Activated CD4-positive, alpha-beta T cell treated with anti-CD3 and anti-CD28 coated beads for 48 hours (primary cell): ENCODE measurements around the gene GABBR2.

Experiments
- DNase-seq: peaks from one replicate; pipeline ENCODE4 v3.0.0-alpha.2; 2020

The GABBR2 gene

DNA sequence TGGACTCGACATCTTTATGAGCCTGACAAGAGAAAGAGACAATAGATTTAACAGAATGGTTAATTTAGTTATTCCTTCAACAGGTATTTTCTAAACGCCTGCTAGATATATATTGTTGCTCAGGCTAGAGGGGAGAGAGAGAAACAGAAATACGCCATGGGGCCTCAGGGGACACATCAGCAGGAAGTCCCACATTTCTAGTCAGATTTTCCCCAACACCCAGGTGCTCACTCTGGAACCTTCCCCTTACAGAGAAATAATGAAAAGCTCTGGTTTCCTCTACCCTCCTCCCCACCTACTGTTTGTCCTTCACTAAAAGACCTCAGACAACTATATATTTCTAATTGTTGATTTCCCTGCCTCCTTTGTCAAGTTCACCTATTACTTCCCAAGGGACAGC, 323.0 kb downstream of the GABBR2 start:
- DNase-seq = no peak

DNA sequence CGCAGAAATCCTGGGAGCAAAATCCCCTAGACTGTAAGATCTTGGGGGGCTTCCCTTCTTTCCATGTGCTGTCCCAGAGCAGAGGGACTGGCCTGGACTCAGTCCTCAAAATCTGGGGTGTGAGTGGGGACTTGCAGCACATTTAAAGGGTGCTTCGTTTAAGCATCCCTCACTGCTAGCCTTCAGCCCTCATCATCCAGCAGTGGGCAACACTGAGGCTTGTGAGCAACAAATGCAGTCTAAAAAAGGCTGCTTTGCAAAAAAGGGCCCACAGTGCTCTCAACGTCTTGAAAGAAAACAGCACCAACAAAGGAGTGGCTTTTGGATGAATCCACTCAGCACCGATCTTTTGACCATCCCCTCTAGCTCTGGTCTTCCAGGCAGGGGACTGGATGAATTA, 325.0 kb downstream of the GABBR2 start:
- no peak for DNase-seq

DNA sequence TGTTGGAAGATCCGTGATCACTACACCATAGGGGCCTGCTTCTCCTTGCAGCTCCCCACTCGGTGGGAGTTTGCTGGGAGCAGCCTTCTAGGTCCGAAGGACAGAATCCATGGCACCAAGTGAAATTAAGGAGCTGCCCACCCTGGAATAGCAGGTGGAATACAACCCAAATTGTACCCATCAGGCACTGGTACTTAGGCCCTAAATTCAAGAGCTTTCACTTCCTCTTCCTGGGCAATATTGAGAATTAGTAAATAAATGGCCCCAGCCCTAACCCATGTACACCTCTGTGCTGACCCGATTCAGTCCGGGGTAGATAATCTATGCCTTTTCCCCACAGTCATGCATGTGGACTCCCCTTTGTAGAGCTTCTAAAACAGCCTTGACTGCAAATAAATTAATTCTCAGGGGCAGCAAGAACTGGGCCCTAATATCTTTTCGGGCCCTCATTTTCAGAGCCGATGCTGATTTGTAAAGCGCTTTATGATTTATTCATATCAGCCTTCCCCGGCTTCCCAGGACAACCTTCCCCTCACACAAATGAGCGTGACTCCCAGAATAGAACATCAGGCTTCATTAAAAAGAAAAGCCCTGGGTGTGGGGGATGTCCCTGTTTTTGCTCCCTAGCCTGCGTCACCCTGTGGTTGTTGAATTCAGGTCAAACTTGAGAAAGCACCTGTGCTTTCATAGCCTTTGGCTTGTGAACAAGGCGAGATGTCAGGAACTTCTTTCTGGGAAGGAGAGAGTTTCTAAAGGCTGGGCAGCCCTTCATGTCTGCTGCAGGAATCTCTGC, 327.2 kb downstream of the GABBR2 start:
- no peak for DNase-seq

DNA sequence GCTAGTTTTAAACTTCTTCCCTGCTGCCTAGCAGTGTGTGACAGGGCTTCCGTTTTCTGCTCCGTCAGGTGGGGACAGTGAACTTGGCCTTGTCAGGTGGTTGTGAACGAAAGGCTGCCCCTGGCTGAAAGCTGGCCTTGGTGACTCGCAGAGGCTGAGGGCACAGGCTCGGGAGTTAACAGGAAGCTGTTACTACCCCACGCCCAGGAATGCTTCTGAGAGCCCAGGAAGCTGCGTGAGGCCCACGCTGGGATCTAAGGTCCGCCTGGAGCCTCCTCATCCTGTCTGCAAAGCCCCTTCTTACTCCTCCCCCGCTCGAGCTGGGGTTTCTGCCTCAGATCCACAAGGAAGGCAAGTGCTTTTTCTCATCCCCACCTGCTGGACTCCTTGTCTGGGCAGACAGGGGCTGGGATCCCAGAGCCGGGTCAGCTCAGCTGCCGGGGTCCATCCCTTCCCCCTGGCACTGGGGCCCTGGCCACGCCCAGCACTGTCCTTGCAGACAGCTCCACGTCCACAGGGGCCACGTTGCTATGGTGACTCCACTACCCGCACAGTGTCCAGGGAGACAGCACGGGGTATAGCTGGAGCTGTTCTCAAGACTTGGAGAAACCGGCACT, 328.6 kb downstream of the GABBR2 start:
- no peak for DNase-seq

DNA sequence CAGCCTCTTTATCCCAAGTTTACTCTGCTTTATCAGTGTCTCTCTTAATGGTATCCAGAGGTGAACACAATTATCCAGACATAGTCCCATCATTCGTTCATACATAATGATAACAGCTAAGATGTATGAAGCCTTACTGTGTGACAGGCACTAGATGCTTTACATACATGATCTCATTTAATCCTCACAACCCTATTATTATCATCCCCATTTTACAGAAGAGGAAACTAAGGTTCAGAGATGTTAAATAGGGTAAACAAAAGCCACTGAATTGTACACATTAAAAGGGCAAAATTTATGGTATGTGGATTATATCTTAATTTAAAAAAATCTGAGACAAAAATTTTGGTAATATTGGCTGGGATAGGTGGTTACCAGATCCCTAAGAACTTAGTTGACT, 329.2 kb downstream of the GABBR2 start:
- DNase-seq = no peak

DNA sequence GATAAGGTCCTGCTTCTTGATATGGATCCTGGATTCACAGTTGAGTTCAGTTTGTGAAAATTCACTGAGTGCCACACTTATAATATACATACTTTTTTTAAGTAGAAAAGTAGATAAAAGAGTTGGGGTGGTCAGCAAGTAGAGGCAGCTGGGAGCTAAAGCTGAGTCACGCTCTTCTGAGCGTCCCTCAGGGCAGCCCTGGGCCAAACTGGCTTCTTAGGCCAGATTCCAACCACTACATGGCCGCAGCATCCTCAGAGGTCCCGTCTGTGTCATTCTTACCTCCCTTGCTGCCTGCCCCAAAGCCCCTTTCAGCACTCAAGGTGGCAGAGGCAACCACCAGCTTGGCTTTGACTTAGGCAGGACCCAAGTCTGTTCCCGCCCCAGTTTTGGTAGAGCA, 329.9 kb downstream of the GABBR2 start:
- no peak for DNase-seq

DNA sequence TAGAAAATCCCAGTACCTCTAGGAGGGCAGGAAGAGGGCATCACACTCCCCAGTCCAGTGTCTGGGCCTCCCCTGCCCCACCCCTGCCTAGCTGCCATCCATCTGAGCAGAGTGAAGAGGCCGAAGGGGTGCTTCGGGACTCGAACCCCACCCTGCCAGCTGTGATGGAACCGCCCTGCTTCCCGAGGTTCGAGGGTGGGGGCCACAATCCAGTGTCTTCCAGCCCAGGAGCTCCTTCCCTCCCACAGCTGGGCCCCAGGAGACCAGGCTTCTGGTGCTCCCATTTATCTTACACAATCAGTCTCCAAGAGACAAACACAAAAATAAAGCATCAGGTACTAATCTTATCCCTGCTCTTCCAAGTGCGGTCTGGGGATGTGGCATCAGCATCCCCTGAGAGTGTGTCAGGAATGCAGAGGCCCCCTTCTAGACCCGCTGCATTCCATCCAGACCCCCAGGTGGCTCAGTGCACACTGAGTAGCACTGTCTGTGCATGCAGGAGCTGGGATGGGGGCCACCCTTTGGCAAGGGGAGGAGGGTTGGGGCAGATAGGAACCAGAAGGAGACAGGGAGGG, 330.4 kb downstream of the GABBR2 start:
- DNase-seq = no peak

DNA sequence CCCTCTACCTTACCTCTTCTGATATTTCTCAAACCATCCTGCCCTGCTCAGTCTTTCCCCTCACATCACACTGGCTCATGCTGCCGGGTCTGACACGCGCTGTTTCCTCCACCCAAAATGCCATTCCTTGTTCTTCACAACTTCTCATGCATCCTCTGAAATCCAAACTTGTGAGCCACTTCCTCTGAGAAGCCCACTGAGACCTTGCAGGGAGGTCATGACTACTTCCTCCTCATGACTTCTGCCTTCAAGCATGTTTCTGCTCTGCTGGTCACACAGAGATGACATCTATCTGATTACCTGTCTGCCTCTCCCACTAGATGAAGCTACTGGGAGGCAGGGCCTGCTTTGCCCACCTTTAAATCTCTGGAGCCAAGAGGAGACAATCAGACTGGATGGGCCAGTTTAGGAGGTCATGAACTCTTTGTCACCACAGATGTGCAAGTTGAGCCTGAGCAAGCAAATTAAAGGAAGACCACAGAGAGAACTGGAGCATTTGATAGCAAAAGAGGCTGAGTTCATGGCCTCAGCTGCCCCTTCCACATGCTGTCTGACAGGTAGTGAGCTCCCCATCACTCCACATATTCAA, 333.5 kb downstream of the GABBR2 start:
- DNase-seq = no peak

DNA sequence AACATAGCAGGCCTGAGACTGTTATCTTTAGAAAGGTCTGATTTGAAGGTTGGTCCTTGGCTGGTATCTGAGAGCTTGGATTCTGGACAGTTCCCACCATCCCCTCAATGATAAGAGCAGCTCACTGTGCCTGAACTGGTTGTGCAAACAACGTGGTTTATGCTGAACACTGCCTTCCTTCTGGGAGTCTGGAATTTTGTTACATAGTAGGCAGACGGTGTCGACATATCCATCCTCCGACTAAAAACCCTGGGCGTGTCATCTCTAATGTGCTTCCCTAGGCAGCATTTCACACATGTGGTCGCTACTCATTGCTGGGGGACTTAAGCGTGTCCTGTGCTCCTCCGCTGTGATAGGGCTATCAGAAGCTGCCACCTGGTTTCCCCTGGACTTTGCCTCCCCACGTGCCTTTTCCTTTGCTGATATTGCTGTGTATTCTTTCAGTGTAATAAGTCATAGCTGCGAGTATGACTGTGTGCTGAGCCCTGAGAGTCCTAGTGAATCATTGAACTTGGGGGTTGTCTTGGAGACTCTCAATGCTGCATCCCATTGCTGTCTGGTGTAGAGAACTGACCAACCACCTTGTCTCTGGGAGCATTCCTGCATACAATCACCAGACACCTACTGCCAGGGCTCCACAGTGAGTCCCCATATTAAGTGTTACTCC, 334.2 kb downstream of the GABBR2 start:
- DNase-seq = no peak

DNA sequence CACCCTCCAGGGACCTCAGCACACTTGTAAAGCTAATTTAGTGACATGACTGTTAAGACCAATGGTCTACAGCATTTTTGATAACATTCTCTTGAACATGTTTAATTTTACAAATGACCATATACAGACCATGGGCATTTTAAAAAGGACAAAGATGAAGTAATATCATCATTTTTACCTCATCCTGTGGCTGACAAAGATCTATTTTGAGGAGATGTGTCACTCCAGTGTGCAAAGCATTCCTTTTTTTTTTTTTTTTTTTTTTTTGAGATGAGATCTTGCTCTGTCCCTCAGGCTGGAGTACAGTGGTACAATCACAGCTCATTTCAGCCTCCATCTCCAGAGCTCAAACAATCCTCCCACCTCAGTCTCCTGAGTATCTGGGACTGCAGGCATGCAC, 335.1 kb downstream of the GABBR2 start:
- DNase-seq = no peak

DNA sequence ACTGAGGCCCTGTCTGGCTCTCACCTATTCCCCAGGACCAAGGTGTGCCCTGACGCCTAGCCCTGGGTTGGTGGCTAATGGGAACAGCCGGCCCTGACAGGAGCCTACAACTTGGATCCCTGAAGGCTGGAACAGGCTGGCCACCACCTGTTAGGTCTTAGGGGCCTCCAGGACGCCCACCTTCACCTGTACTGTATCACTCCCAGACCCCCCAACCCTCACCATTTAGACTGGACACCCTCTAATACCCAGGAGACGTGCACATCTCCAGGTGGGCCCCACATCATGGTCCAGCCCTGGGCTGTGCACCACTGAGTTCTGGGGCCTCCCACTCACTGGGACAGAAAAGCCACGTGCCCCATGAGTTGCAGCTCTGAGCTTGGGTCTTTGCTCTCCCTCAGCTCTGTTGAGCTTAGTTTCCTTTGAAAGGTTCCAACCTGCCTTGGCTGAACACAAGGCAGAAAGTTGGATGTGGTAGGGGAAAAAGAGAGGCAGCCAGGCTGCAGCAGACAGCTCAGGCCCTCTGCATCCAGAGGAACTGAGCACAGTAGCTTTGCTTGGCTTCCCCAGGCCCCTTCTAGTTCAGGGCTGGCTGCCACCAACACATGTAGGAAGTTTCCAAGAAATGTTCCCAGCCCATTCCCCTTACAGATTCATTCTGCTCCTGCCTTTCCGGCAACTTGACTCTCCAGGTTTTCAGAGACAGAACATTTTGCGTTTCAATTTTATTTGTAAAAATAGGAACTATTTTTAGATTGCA, 336.5 kb downstream of the GABBR2 start:
- DNase-seq = no peak

DNA sequence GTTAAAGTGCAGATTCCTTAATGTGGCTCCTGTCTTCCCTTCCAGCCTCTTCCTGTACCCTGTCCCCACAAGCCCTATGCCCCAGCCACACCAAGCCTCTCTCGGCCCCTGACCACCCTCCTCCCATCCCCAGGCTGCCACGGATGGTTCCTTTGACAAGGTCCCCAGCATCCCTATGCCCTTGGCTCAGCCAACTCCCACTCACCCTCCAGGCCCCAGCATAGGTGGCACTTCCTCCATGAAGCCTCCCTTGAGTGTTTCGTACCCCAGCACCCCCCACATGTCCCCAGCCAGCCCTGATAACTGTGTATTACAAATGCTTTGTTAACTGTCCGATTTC, 337.8 kb downstream of the GABBR2 start:
- DNase-seq = no peak

DNA sequence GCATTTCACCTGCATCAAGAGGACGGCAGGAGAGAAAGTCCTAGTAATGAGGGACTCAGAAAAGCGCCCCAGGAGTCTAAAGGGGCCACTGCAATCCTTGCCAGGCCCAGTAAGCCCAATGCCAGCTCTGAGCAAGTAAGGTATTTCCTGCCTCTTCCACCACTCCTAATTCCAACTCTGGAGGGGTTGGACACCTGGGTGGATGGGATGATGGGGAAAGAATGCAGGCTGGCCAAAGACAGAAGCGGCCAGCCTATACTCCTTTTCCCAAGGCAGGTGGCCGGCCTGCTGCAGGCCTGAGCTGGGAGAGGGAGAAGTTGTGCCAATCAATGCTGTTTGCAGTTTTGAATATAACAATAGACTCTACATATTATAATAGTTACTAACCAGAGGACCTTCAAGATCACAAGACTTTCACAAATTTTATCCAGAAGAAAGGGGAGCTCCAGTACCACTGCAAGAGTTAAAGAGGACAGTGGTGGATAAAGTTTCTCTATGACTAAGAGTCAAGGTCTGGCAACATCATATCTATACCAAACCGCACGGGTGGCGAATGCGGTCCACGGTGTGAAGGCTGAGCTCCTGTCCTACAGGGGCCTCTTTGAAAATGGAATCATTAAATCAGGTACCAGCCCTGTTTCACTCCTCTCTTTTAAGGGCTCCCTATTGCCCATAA, 338.3 kb downstream of the GABBR2 start:
- no peak for DNase-seq

DNA sequence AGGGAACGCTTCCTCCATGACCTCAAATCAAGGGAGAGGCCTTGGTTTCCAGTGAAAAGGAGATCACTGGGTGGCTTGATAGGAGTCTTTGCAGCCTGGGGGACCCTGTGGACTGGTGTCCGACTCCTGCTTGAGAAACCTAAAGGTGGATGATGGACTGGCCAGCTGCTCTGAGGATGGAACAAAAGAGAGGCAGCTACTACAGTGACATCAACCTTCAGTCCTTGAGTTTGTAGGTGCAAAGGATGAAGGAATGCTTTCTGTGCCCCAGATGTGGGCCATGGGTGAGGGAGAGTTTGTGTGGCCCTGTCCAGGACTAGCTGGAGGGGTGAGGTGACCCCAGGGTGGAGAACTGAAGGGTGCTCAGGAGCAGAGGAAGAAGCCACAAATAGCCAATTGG, 338.8 kb downstream of the GABBR2 start:
- DNase-seq = no peak

DNA sequence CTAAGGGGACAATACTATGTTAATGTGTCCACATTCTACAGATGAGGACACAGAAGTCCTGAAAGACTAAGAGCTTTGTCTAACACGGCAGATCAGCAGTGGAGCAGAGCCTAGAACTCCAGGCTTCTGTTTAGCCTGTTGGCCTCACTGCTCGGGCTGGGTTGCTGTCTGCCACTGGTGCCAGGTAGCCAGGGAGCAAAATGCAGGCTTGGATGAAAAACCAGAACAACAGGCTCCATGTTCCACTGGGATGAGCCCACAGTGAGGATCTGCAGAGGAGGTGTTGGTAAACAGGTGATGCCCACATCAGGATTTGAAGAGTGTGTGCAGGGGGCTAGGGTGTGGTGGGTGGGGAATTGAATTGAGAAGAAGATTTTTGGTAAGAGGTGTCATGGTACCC, 339.3 kb downstream of the GABBR2 start:
- no peak for DNase-seq

DNA sequence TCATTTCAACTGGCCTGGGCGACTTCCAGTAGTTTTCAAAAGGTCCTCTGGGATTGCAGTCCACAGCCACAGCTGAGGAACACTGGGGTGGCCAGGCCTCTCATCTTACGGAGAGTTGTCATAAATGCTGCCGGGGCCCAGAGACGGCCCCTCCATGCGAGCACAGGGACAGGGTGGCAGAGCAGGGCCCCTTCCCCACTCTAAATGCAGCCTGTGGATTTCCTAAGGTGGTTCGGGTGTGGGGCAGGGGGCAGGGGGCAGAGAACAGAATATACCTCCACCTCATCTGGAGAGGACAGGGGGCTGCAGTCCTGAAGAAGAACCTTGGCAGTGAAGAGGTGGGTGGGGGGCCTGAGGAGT, 339.7 kb downstream of the GABBR2 start:
- no peak for DNase-seq

DNA sequence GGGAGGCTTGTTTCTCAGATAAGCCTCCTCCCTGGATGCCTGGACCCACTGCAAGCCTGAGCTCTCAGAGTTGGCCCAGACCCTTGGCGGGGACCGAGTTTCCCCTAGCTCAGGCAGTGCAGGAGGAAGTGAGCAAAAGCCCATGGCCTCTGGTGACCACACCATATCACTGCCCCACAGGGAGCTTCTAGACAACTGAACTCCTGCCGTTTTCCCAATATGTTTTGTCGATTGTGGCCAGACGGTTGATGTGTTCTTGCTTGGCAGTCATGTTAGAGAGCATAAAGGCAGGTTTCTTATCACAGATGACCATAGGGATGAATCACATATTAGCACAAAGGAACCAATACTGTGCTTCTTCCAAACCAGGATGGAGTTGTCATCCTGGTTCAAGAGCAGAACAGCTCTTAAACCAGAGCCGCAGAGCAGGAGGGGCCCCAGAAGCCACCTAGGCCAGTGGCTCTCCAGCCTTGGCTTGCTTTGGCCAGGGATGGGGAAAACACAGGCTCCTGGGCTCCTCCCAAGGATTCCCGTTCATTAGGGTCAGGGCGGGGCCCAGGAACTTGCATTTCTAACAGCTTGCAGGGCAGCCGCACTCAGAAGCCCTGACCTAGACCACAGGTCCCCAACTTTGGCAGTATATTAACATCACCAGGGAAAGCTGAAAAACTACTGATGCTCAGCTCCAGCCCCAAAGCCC, 340.2 kb downstream of the GABBR2 start:
- no peak for DNase-seq

DNA sequence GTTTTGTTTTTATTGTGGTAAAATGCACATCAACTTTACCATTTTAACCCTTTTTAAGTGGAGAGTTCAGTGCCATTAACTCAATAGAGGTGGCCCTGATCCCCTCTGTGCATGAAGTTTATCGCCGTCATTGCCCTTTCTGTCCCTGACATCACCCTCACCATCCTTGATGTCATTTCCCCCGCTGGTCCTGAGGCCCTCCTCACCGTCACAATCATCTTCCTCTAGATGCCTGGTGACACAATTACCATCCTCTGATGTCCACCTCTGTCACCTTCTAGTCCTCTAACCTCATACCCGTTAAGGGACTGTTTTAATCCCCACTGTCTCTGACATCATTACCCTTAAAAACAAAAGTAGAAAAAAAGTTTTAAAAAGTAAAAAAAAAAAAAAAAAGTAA, 340.8 kb downstream of the GABBR2 start:
- DNase-seq = no peak

DNA sequence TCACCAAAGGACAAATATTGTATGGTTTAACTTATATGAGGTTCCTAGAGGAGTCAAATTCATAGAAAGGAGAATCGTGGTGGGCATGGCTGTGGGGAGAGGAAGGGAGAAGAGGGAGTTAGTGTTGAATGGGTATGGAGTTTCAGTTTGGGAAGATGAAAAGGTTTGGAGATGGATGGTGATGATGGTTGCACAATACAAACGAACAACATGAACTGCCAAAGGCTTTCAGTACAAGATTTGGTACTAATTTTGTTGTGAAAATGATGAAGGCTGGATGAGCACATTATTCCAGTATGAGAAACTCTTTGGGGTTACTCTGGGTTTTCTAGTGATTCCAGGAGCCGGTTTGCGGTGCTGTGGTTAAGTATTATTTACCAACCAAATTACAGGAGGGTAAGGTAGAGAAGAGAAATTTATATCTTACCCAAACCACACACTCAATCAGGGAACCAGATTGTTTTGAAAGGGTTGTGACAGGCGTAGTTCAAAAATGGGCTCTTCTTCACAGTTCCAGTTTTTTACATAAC, 341.3 kb downstream of the GABBR2 start:
- DNase-seq = no peak

DNA sequence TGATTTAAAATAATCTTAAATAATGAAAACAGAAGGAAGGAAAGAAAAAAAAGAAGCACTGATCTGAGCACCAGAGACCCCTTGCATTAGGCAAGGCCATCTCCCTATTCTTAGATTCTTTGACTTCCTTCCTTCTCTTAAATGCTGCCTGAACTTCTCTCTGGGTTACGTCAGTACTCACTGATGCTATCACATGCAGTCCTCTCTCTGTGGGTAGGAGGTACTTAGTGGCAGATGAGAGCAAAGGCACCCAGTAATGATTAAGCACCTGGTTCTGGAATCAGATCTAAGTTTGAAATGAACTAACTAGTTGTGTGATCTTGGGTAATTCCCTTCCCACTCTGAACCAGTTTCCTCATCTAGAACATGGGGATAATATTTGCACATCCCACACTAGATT, 343.0 kb downstream of the GABBR2 start:
- DNase-seq = no peak

DNA sequence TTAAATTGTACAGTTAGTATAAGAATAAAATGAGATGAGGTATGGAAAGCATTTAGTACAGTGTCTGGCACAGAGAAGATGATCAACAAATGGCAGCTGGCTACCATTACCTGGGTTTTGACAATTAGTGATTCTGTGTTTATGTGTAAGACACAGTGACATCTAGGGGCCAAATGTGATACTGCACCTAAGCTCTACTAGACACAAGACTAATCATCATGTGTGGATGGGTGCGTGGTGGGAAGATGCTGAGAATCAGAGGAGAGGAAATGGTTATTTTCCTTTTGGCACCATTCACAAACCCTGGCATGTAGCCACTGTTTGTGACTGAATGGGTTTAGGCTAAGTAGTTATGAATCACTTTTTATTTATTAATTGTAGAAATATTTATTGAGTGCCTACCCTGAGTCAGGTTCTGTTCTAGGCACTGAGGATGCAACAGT, 343.5 kb downstream of the GABBR2 start:
- DNase-seq = peak; percentile 46
